HCT116 (cell line): ENCODE data around the gene NPVF. TPM values are rescaled to one million over a fixed set of nuclear protein-coding genes. Genes with fewer than 3 reads are reported as not detected.

Source experiments
- ATAC-seq: fragments of 200-7000 bp; cut with Tn5 transposase; 2 replicates; pipeline ENCODE4 v1.9.1; 2020; ENCODE audit warnings: mild to moderate bottlenecking, moderate library complexity
- BruUV-seq: library from RNA; stranded (reverse); fragments of 400-500 nt; replicated peaks from 2 replicates; lab custom pipeline; 2021; lab: Mats Ljungman, UMichigan
- CTCF ChIA-PET: fragments of 300-600 bp; sonication (Branson Sonifier 250); formaldehyde crosslinking; loops from one replicate; lab custom pipeline; 2021; ENCODE audit warnings: antibody characterized with exemption; lab: Charles Lee
- POLR2A ChIA-PET: fragments of 300-600, 350-600 bp; sonication (Branson Sonifier 250); formaldehyde crosslinking; loops from one replicate; lab custom pipeline; 2021; ENCODE audit warnings: antibody characterized with exemption; lab: Charles Lee
- RAD21 ChIA-PET, 2 experiments: fragments of 300-600 bp; sonication (Branson Sonifier 250); formaldehyde crosslinking; loops; one replicate each; lab custom pipeline; 2023; ENCODE audit warnings: low total read pairs in 2 of 2; ENCODE audit not compliant: uncharacterized antibody in 2 of 2, unreplicated experiment in 2 of 2, low non-redundant PET in 1 of 2; lab: Charles Lee
- DNase-seq: peaks from one replicate; pipeline ENCODE4 v3.0.0-alpha.2; 2010; ENCODE audit warnings: low read depth, low spot score
- H2AFZ ChIP-seq: fragments of 200-600 bp; shearing (Covaris generic), sonication (generic); 2 replicates; pipeline ENCODE4 v1.6.1; 2017; ENCODE audit warnings: low read depth, mixed run types, mixed read lengths, antibody characterized with exemption, low read length; ENCODE audit not compliant: poor library complexity, severe bottlenecking
- H3K27ac ChIP-seq: 2 replicates; pipeline ENCODE4 v1.5.1; 2012; ENCODE audit warnings: low read depth, low read length
- H3K27me3 ChIP-seq: fragments of 200-600 bp; sonication (generic); 2 replicates; pipeline ENCODE4 v1.6.1; 2016; ENCODE audit warnings: mixed run types, low read length, mixed read lengths; ENCODE audit not compliant: insufficient read depth
- H3K36me3 ChIP-seq, 2 experiments: fragments of 200-500 bp in 1 of 2; fragments of 200-600 bp in 1 of 2; sonication (Bioruptor generic) in 1 of 2; sonication (generic) in 1 of 2; 2 replicates each; pipeline versions ENCODE4 v1.5.1 to v1.6.1; 2014 to 2016; ENCODE audit warnings: low read length in 2 of 2, inconsistent platforms in 1 of 2, mixed read lengths in 1 of 2, mixed run types in 1 of 2; ENCODE audit not compliant: insufficient read depth in 2 of 2, control insufficient read depth in 1 of 2
- H3K4me1 ChIP-seq, 2 experiments: fragments of 200-600 bp in 1 of 2; sonication (generic) in 1 of 2; 2 replicates each; pipeline versions ENCODE4 v1.5.1 to v1.6.1; 2012 to 2017; ENCODE audit warnings: low read length in 2 of 2, inconsistent platforms in 1 of 2, mild to moderate bottlenecking in 1 of 2, mixed read lengths in 1 of 2, mixed run types in 1 of 2, moderate library complexity in 1 of 2; ENCODE audit not compliant: insufficient read depth in 2 of 2, control insufficient read depth in 1 of 2
- H3K4me2 ChIP-seq: fragments of 200-600 bp; sonication (generic); 2 replicates; pipeline ENCODE4 v1.6.1; 2017; ENCODE audit warnings: mixed run types, low read length, mixed read lengths
- H3K4me3 ChIP-seq, 2 experiments: fragments of 200-600 bp in 1 of 2; sonication (generic) in 1 of 2; replicated peaks in 1 of 2; 2 replicates each; pipeline ENCODE4 v1.5.1; 2011 to 2016; ENCODE audit warnings: low read length in 2 of 2, control low read depth in 1 of 2, low read depth in 1 of 2, mild to moderate bottlenecking in 1 of 2, mixed read lengths in 1 of 2, mixed run types in 1 of 2
- H3K79me2 ChIP-seq: fragments of 200-600 bp; sonication (generic); 2 replicates; pipeline ENCODE4 v1.6.1; 2017; ENCODE audit warnings: mild to moderate bottlenecking, mixed run types, low read length, moderate library complexity, mixed read lengths; ENCODE audit not compliant: insufficient read depth
- H3K9ac ChIP-seq: fragments of 200-600 bp; sonication (generic); 2 replicates; pipeline ENCODE4 v1.6.1; 2016; ENCODE audit warnings: low read length, mixed read lengths
- H3K9me2 ChIP-seq: fragments of 200-600 bp; sonication (generic), shearing (Covaris generic); 2 replicates; pipeline ENCODE4 v1.6.1; 2017; ENCODE audit warnings: mixed run types, mild to moderate bottlenecking, moderate library complexity; ENCODE audit not compliant: insufficient read depth
- H3K9me3 ChIP-seq, 2 experiments: fragments of 200-500 bp in 1 of 2; fragments of 200-600 bp in 1 of 2; sonication (Bioruptor generic) in 1 of 2; sonication (generic) in 1 of 2; 2 replicates each; pipeline ENCODE4 v1.6.1; 2014 to 2017; ENCODE audit warnings: low read length in 2 of 2, mixed read lengths in 2 of 2, inconsistent platforms in 1 of 2, low read depth in 1 of 2, mild to moderate bottlenecking in 1 of 2, mixed run types in 1 of 2, moderate library complexity in 1 of 2; ENCODE audit not compliant: control insufficient read depth in 1 of 2, insufficient read depth in 1 of 2
- H4K20me1 ChIP-seq: fragments of 200-600 bp; sonication (generic), shearing (Covaris generic); 2 replicates; pipeline ENCODE4 v1.6.1; 2017; ENCODE audit warnings: mixed run types, mild to moderate bottlenecking, moderate library complexity; ENCODE audit not compliant: insufficient read depth
- CEBPB ChIP-seq: IDR thresholded peaks from 2 replicates; pipeline ENCODE4 v1.6.1; 2012; ENCODE audit warnings: low read depth
- ELF1 ChIP-seq: IDR thresholded peaks from 2 replicates; pipeline ENCODE4 v1.6.1; 2012; ENCODE audit warnings: low read depth, borderline replicate concordance
- EZH2 ChIP-seq: fragments of 200-600 bp; sonication (generic); IDR thresholded peaks from 2 replicates; pipeline ENCODE4 v1.6.1; 2017; ENCODE audit warnings: antibody characterized with exemption, mixed run types
- EZH2phosphoT487 ChIP-seq: fragments of 200-600 bp; IDR thresholded peaks from 2 replicates; pipeline ENCODE4 v1.6.1; 2018; ENCODE audit warnings: antibody characterized with exemption, borderline replicate concordance
- FOSL1 ChIP-seq: IDR thresholded peaks from 2 replicates; pipeline ENCODE4 v1.6.1; 2012; ENCODE audit warnings: low read depth
- JUND ChIP-seq: IDR thresholded peaks from 2 replicates; pipeline ENCODE4 v1.6.1; 2012
- POLR2A ChIP-seq: IDR thresholded peaks from 2 replicates; pipeline ENCODE4 v1.7.0; 2011; ENCODE audit warnings: borderline replicate concordance; ENCODE audit not compliant: insufficient read depth, insufficient read length; ENCODE audit errors: extremely low read depth
- RAD21 ChIP-seq: IDR thresholded peaks from 2 replicates; pipeline ENCODE4 v1.6.1; 2012; ENCODE audit warnings: low read depth, mild to moderate bottlenecking
- SP1 ChIP-seq: IDR thresholded peaks from 2 replicates; pipeline ENCODE4 v1.6.1; 2012; ENCODE audit warnings: low read depth
- SRF ChIP-seq: IDR thresholded peaks from 2 replicates; pipeline ENCODE4 v1.6.1; 2012; ENCODE audit warnings: low read depth
- TCF7L2 ChIP-seq: IDR thresholded peaks from 2 replicates; pipeline ENCODE4 v1.7.0; 2011; ENCODE audit warnings: borderline replicate concordance, inconsistent platforms; ENCODE audit not compliant: insufficient read depth, insufficient read length; ENCODE audit errors: extremely low read depth
- YY1 ChIP-seq: IDR thresholded peaks from 2 replicates; pipeline ENCODE4 v1.6.1; 2011; ENCODE audit warnings: low read length, low read depth, moderate library complexity, mild to moderate bottlenecking; ENCODE audit not compliant: insufficient replicate concordance; ENCODE audit errors: extremely low read depth
- ZFX ChIP-seq: fragments of 450-650 bp; IDR thresholded peaks from 2 replicates; pipeline ENCODE4 v1.6.1; 2017
- ZNF274 ChIP-seq: fragments of 200-500 bp; sonication (Bioruptor generic); IDR thresholded peaks from 2 replicates; pipeline ENCODE4 v1.6.1; 2014; ENCODE audit warnings: mild to moderate bottlenecking, low read depth, low read length, inconsistent platforms
- intact Hi-C: fragments of 100-400 bp; cut with micrococcal nuclease; formaldehyde crosslinking; loops from 2 replicates; pipeline ENCODE4 v1.10.0; 2022
- total RNA-seq: library from RNA; stranded (reverse); gene quantifications from one replicate; pipeline ENCODE4 v1.2.1, GENCODE V29; 2021; ENCODE audit not compliant: unreplicated experiment
- TF ChIP-seq, protein P1 (sequence below): IDR thresholded peaks from 2 replicates; pipeline ENCODE4 v1.6.1; 2012
- TF ChIP-seq, protein P2 (sequence below), 3 experiments: fragments of 200-600 bp in 1 of 3; sonication (generic) in 1 of 3; IDR thresholded peaks in 2 of 3; conservative IDR thresholded peaks in 1 of 3; 2 replicates each; pipeline ENCODE4 v1.5.1; 2012 to 2017; ENCODE audit warnings: low read depth in 2 of 3, low read length in 2 of 3, antibody characterized with exemption in 1 of 3, borderline replicate concordance in 1 of 3, control low read depth in 1 of 3, mild to moderate bottlenecking in 1 of 3, mixed read lengths in 1 of 3, mixed run types in 1 of 3, moderate library complexity in 1 of 3; ENCODE audit not compliant: insufficient read depth in 1 of 3
- TF ChIP-seq, protein P3 (sequence below): IDR thresholded peaks from 2 replicates; pipeline ENCODE4 v1.6.1; 2011; ENCODE audit warnings: mild to moderate bottlenecking, low read length, moderate library complexity; ENCODE audit not compliant: insufficient replicate concordance; ENCODE audit errors: extremely low read depth
- TF ChIP-seq, protein P4 (sequence below): IDR thresholded peaks from 2 replicates; pipeline ENCODE4 v1.6.1; 2012
- TF ChIP-seq, protein P5 (sequence below): IDR thresholded peaks from 2 replicates; pipeline ENCODE4 v1.6.1; 2012; ENCODE audit warnings: low read depth

The NPVF gene
- total RNA-seq, 1 experiment from 2014 or later = not detected

DNA sequence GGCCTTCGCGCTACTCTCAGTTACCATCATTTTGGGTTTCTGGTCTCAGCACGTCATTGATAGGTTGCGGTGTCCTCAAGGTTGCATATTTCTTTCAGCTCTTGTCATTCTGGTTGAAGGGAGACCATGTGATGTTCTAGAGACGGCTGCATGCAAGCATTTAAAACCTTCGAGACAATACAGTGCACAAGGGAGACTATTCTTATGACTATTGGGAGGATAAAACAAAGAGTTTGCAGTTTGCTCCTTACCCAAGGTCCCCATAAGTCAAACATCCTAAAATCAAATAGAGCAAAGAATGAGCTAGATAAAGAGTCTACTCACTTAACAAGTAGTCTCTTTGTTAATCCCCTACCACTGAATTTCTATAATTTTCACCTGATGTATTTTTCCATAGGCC lies 39.1 kb downstream of the NPVF start:
- Histone ChIP-seq H3K9ac (no peak overlapping the region), H2AFZ (no peak overlapping the region), H4K20me1 (no peaks in the 10 kb centered on the region), H3K27me3 (no peaks in the 10 kb centered on the region; the same call in 1 of the 2 replicates), H3K4me3 (no peak overlapping the region), H3K79me2 (no peaks in the 10 kb centered on the region), H3K9me2 (no peaks in the 10 kb centered on the region), H3K9me3 (no peaks in the 10 kb centered on the region), H3K4me1 (no peaks in the 10 kb centered on the region), H3K36me3 (no peaks in the 10 kb centered on the region), H3K4me2 (no peak overlapping the region), H3K27ac (no peak overlapping the region)
- no TSS peak for BruUV-seq
- ChIA-PET CTCF (interaction anchor here (0.8 kb wide), 1 partner anchor 9 kb away, joined by 4 read pairs; a partner anchor contains a TSS), POLR2A (no interaction called here), RAD21 (no interaction called here)
- DNase-seq (no peak), ATAC-seq (no peak)
- TF ChIP-seq ZNF274 = no peak
- TF ChIP-seq ZFX = no peak
- TF ChIP-seq, protein P1, sequence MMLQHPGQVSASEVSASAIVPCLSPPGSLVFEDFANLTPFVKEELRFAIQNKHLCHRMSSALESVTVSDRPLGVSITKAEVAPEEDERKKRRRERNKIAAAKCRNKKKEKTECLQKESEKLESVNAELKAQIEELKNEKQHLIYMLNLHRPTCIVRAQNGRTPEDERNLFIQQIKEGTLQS = no peak
- TF ChIP-seq SRF = no peak
- TF ChIP-seq RAD21 = no peak
- TF ChIP-seq JUND = no peak
- no peak for TF ChIP-seq ELF1
- TF ChIP-seq, protein P2, sequence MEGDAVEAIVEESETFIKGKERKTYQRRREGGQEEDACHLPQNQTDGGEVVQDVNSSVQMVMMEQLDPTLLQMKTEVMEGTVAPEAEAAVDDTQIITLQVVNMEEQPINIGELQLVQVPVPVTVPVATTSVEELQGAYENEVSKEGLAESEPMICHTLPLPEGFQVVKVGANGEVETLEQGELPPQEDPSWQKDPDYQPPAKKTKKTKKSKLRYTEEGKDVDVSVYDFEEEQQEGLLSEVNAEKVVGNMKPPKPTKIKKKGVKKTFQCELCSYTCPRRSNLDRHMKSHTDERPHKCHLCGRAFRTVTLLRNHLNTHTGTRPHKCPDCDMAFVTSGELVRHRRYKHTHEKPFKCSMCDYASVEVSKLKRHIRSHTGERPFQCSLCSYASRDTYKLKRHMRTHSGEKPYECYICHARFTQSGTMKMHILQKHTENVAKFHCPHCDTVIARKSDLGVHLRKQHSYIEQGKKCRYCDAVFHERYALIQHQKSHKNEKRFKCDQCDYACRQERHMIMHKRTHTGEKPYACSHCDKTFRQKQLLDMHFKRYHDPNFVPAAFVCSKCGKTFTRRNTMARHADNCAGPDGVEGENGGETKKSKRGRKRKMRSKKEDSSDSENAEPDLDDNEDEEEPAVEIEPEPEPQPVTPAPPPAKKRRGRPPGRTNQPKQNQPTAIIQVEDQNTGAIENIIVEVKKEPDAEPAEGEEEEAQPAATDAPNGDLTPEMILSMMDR (IDR thresholded peaks at IDR 0.05 in 2 of 3, conservative IDR thresholded peaks at IDR 0.05 in 1 of 3; ENCODE audit: borderline replicate concordance in 1 of 3, insufficient read depth in 1 of 3, low read depth in 2 of 3, low read length in 2 of 3) = no peak
- no peak for TF ChIP-seq YY1
- TF ChIP-seq, protein P3, sequence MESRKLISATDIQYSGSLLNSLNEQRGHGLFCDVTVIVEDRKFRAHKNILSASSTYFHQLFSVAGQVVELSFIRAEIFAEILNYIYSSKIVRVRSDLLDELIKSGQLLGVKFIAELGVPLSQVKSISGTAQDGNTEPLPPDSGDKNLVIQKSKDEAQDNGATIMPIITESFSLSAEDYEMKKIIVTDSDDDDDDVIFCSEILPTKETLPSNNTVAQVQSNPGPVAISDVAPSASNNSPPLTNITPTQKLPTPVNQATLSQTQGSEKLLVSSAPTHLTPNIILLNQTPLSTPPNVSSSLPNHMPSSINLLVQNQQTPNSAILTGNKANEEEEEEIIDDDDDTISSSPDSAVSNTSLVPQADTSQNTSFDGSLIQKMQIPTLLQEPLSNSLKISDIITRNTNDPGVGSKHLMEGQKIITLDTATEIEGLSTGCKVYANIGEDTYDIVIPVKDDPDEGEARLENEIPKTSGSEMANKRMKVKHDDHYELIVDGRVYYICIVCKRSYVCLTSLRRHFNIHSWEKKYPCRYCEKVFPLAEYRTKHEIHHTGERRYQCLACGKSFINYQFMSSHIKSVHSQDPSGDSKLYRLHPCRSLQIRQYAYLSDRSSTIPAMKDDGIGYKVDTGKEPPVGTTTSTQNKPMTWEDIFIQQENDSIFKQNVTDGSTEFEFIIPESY = no peak
- TF ChIP-seq SP1 = no peak
- no peak for TF ChIP-seq EZH2phosphoT487
- TF ChIP-seq TCF7L2 = no peak
- TF ChIP-seq POLR2A = no peak
- TF ChIP-seq, protein P4, sequence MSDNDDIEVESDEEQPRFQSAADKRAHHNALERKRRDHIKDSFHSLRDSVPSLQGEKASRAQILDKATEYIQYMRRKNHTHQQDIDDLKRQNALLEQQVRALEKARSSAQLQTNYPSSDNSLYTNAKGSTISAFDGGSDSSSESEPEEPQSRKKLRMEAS = no peak
- TF ChIP-seq CEBPB = no peak
- TF ChIP-seq, protein P5, sequence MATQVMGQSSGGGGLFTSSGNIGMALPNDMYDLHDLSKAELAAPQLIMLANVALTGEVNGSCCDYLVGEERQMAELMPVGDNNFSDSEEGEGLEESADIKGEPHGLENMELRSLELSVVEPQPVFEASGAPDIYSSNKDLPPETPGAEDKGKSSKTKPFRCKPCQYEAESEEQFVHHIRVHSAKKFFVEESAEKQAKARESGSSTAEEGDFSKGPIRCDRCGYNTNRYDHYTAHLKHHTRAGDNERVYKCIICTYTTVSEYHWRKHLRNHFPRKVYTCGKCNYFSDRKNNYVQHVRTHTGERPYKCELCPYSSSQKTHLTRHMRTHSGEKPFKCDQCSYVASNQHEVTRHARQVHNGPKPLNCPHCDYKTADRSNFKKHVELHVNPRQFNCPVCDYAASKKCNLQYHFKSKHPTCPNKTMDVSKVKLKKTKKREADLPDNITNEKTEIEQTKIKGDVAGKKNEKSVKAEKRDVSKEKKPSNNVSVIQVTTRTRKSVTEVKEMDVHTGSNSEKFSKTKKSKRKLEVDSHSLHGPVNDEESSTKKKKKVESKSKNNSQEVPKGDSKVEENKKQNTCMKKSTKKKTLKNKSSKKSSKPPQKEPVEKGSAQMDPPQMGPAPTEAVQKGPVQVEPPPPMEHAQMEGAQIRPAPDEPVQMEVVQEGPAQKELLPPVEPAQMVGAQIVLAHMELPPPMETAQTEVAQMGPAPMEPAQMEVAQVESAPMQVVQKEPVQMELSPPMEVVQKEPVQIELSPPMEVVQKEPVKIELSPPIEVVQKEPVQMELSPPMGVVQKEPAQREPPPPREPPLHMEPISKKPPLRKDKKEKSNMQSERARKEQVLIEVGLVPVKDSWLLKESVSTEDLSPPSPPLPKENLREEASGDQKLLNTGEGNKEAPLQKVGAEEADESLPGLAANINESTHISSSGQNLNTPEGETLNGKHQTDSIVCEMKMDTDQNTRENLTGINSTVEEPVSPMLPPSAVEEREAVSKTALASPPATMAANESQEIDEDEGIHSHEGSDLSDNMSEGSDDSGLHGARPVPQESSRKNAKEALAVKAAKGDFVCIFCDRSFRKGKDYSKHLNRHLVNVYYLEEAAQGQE = no peak
- no peak for TF ChIP-seq FOSL1
- no peak for TF ChIP-seq EZH2
- intact Hi-C loops = no loop called here
